Activated CD8-positive, alpha-beta memory T cell treated with anti-CD3 and anti-CD28 coated beads for 48 hours (primary cell): Measurements from ENCODE around the gene MUC13.

Source experiments
- DNase-seq, 3 experiments: peaks; one replicate each; pipeline ENCODE4 v3.0.0-alpha.2; 2020; ENCODE audit warnings: low read depth in 2 of 3, low spot score in 2 of 3

The MUC13 gene

GRCh38 chr3:124903896-124904834, 30.4 kb downstream of the MUC13 start:
- no peak for DNase-seq

- no peak for DNase-seq
These were observed 37.6 kb downstream of the MUC13 start for GRCh38 chr3:124896824-124897526.

GRCh38 chr3:124895756-124896155, 38.8 kb downstream of the MUC13 start:
- no peak for DNase-seq

GRCh38 chr3:124893526-124893925, 41.0 kb downstream of the MUC13 start:
- no peak for DNase-seq

- no peak for DNase-seq
These were observed 43.9 kb downstream of the MUC13 start for GRCh38 chr3:124890573-124891190.

- DNase-seq = no peak
These were observed 45.8 kb downstream of the MUC13 start for GRCh38 chr3:124888482-124889441.

GRCh38 chr3:124887932-124888298, 46.6 kb downstream of the MUC13 start:
- DNase-seq = no peak

- peak in 1 of 3 experiments; percentile 10 for DNase-seq
These were observed 47.2 kb downstream of the MUC13 start, which contains the start of gene ITGB5 for GRCh38 chr3:124887177-124887931. TSS of gene ITGB5 (minus strand) at chr3:124887365. CDS start at chr3:124887000, 365 bp downstream.

- peak; percentile 9 to 20 (median 11) for DNase-seq
These were observed 48.1 kb downstream of the MUC13 start for GRCh38 chr3:124886168-124887056.

- DNase-seq = no peak
These were observed 48.9 kb downstream of the MUC13 start for GRCh38 chr3:124885466-124886167.

- DNase-seq = no peak
These were observed 50.0 kb downstream of the MUC13 start for GRCh38 chr3:124884474-124885101.

- DNase-seq = no peak
These were observed 50.6 kb downstream of the MUC13 start for GRCh38 chr3:124883766-124884473.

- DNase-seq = no peak
These were observed 51.5 kb downstream of the MUC13 start for GRCh38 chr3:124882816-124883747.

GRCh38 chr3:124881976-124882697, 52.4 kb downstream of the MUC13 start:
- no peak for DNase-seq

- DNase-seq = no peak
These were observed 55.2 kb downstream of the MUC13 start for GRCh38 chr3:124879337-124879680.
